ENCODE results near the gene PDE2A. TPM values are rescaled to one million over a fixed set of nuclear protein-coding genes. Genes with fewer than 3 reads are reported as not detected.

The PDE2A gene
- total RNA-seq, 1 donor, result 0.36 TPM

GRCh38 chr11:72657411-72658100 is 16.7 kb downstream of the PDE2A start:
- Histone ChIP-seq H2AFZ (ENCODE audit: low read length) (no peak overlapping the region), H3K9me3 (ENCODE audit: low read depth, low read length) (no peaks in the 10 kb centered on the region), H3K27ac (ENCODE audit: low read depth, low read length) (no peak overlapping the region), H3K36me3 (ENCODE audit: insufficient read depth, low read length) (no peaks in the 10 kb centered on the region), H3K27me3 (ENCODE audit: insufficient read depth, low read length) (peaks cover 47% of the 10 kb centered on the region), H3K4me2 (ENCODE audit: insufficient read depth, low read length) (no peak overlapping the region), H3K79me2 (ENCODE audit: insufficient read depth, low read length) (no peaks in the 10 kb centered on the region), H3K4me1 (ENCODE audit: insufficient read depth, low read length) (no peaks in the 10 kb centered on the region), H3K4me3 (ENCODE audit: insufficient read depth, low read length) (no peak overlapping the region), H4K20me1 (ENCODE audit: insufficient read depth, low read length) (no peaks in the 10 kb centered on the region)
- TF ChIP-seq CTCF (IDR thresholded peaks at IDR 0.05; ENCODE audit: extremely low read depth, low read depth, low read length), result no peak
- DNase-seq (ENCODE audit: insufficient read length, low spot score, missing footprints), result no peak

- Histone ChIP-seq H4K20me1 (ENCODE audit: insufficient read depth, low read length) (no peaks in the 10 kb centered on the region), H3K4me3 (ENCODE audit: insufficient read depth, low read length) (no peak overlapping the region), H2AFZ (ENCODE audit: low read length) (no peak overlapping the region), H3K4me1 (ENCODE audit: insufficient read depth, low read length) (no peaks in the 10 kb centered on the region), H3K79me2 (ENCODE audit: insufficient read depth, low read length) (no peaks in the 10 kb centered on the region), H3K27ac (ENCODE audit: low read depth, low read length) (no peak overlapping the region), H3K27me3 (ENCODE audit: insufficient read depth, low read length) (peaks cover 39% of the 10 kb centered on the region), H3K36me3 (ENCODE audit: insufficient read depth, low read length) (no peaks in the 10 kb centered on the region), H3K9me3 (ENCODE audit: low read depth, low read length) (no peaks in the 10 kb centered on the region), H3K4me2 (ENCODE audit: insufficient read depth, low read length) (no peak overlapping the region)
- TF ChIP-seq CTCF (IDR thresholded peaks at IDR 0.05; ENCODE audit: extremely low read depth, low read depth, low read length), result no peak
- DNase-seq (ENCODE audit: insufficient read length, low spot score, missing footprints), result no peak
Observed at GRCh38 chr11:72655896-72656464, 18.2 kb downstream of the PDE2A start.

- H3K4me1 ChIP-seq (ENCODE audit: insufficient read depth, low read length), result no peaks in the 10 kb centered on the region
- no peaks in the 10 kb centered on the region for H3K79me2 ChIP-seq (ENCODE audit: insufficient read depth, low read length)
- peaks cover 33% of the 10 kb centered on the region for H3K27me3 ChIP-seq (ENCODE audit: insufficient read depth, low read length)
- H3K4me2 ChIP-seq (ENCODE audit: insufficient read depth, low read length), result no peak overlapping the region
- no peak overlapping the region for H3K27ac ChIP-seq (ENCODE audit: low read depth, low read length)
- H3K9me3 ChIP-seq (ENCODE audit: low read depth, low read length), result no peaks in the 10 kb centered on the region
- no peak for DNase-seq (ENCODE audit: insufficient read length, low spot score, missing footprints)
- H3K4me3 ChIP-seq (ENCODE audit: insufficient read depth, low read length), result no peak overlapping the region
- no peak overlapping the region for H2AFZ ChIP-seq (ENCODE audit: low read length)
- no peaks in the 10 kb centered on the region for H3K36me3 ChIP-seq (ENCODE audit: insufficient read depth, low read length)
- no peaks in the 10 kb centered on the region for H4K20me1 ChIP-seq (ENCODE audit: insufficient read depth, low read length)
- no peak for TF ChIP-seq CTCF (IDR thresholded peaks at IDR 0.05; ENCODE audit: extremely low read depth, low read depth, low read length)
Observed at GRCh38 chr11:72655014-72655413, 19.2 kb downstream of the PDE2A start.

GRCh38 chr11:72653649-72654048 is 20.6 kb downstream of the PDE2A start:
- H2AFZ ChIP-seq (ENCODE audit: low read length), result no peak overlapping the region
- H3K9me3 ChIP-seq (ENCODE audit: low read depth, low read length), result no peaks in the 10 kb centered on the region
- no peak overlapping the region for H3K4me2 ChIP-seq (ENCODE audit: insufficient read depth, low read length)
- peaks cover 25% of the 10 kb centered on the region for H3K27me3 ChIP-seq (ENCODE audit: insufficient read depth, low read length)
- H3K79me2 ChIP-seq (ENCODE audit: insufficient read depth, low read length), result no peaks in the 10 kb centered on the region
- TF ChIP-seq CTCF (IDR thresholded peaks at IDR 0.05; ENCODE audit: extremely low read depth, low read depth, low read length), result no peak
- DNase-seq (ENCODE audit: insufficient read length, low spot score, missing footprints), result no peak
- no peaks in the 10 kb centered on the region for H3K36me3 ChIP-seq (ENCODE audit: insufficient read depth, low read length)
- H3K27ac ChIP-seq (ENCODE audit: low read depth, low read length), result no peak overlapping the region
- no peak overlapping the region for H3K4me3 ChIP-seq (ENCODE audit: insufficient read depth, low read length)
- H3K4me1 ChIP-seq (ENCODE audit: insufficient read depth, low read length), result no peaks in the 10 kb centered on the region
- no peaks in the 10 kb centered on the region for H4K20me1 ChIP-seq (ENCODE audit: insufficient read depth, low read length)
